KOPT-K1 (cell line): ENCODE results near the gene CD82.

ENCODE experiments used
- H3K27ac ChIP-seq: fragments of 200-600 bp; sonication (generic); 2 replicates; pipeline ENCODE4 v1.5.1; 2016; ENCODE audit warnings: antibody characterized with exemption, mild to moderate bottlenecking, low read depth, low read length; ENCODE audit not compliant: poor library complexity, severe bottlenecking
- H3K36me3 ChIP-seq: fragments of 200-600 bp; sonication (generic); 2 replicates; pipeline ENCODE4 v1.5.1; 2017; ENCODE audit warnings: antibody characterized with exemption, mild to moderate bottlenecking, low read length, moderate library complexity; ENCODE audit not compliant: insufficient read depth
- H3K9me3 ChIP-seq: fragments of 200-600 bp; sonication (generic); 2 replicates; pipeline ENCODE4 v1.5.1; 2017; ENCODE audit warnings: antibody characterized with exemption, low read length, mild to moderate bottlenecking; ENCODE audit not compliant: insufficient read depth, poor library complexity, severe bottlenecking

CD82 gene

GRCh38 chr11:44606472-44606871 is 41.0 kb downstream of the CD82 start:
- Histone ChIP-seq H3K9me3 (no peaks in the 10 kb centered on the region), H3K27ac (no peak overlapping the region), H3K36me3 (peaks cover 100% of the 10 kb centered on the region)

GRCh38 chr11:44607319-44607962 is 42.0 kb downstream of the CD82 start:
- H3K36me3 ChIP-seq, result peaks cover 100% of the 10 kb centered on the region
- no peaks in the 10 kb centered on the region for H3K9me3 ChIP-seq
- no peak overlapping the region for H3K27ac ChIP-seq

- Histone ChIP-seq H3K9me3 (no peaks in the 10 kb centered on the region), H3K27ac (no peak overlapping the region), H3K36me3 (peaks cover 100% of the 10 kb centered on the region)
Observed at GRCh38 chr11:44607987-44608386, 42.5 kb downstream of the CD82 start.

- Histone ChIP-seq H3K36me3 (peaks cover 100% of the 10 kb centered on the region), H3K27ac (peak overlapping the region; percentile 13), H3K9me3 (no peaks in the 10 kb centered on the region)
Observed at GRCh38 chr11:44608651-44608990, 43.2 kb downstream of the CD82 start.

GRCh38 chr11:44608991-44609782 is 43.7 kb downstream of the CD82 start:
- peaks cover 100% of the 10 kb centered on the region for H3K36me3 ChIP-seq

GRCh38 chr11:44609783-44610155 is 44.3 kb downstream of the CD82 start:
- no peak overlapping the region for H3K27ac ChIP-seq
- H3K36me3 ChIP-seq, result peaks cover 100% of the 10 kb centered on the region
- no peaks in the 10 kb centered on the region for H3K9me3 ChIP-seq

More at GRCh38 chr11:44608991-44609782, 43.7 kb downstream of the CD82 start:
- H3K27ac ChIP-seq, result peak overlapping the region; percentile 13
- no peaks in the 10 kb centered on the region for H3K9me3 ChIP-seq

- H3K36me3 ChIP-seq, result peaks cover 100% of the 10 kb centered on the region
- no peaks in the 10 kb centered on the region for H3K9me3 ChIP-seq
- no peak overlapping the region for H3K27ac ChIP-seq
Observed at GRCh38 chr11:44610186-44610955, 44.9 kb downstream of the CD82 start.

- no peak overlapping the region for H3K27ac ChIP-seq
- H3K36me3 ChIP-seq, result peaks cover 100% of the 10 kb centered on the region
- no peaks in the 10 kb centered on the region for H3K9me3 ChIP-seq
Observed at GRCh38 chr11:44611088-44611487, 45.6 kb downstream of the CD82 start.

- Histone ChIP-seq H3K27ac (no peak overlapping the region), H3K36me3 (peaks cover 100% of the 10 kb centered on the region), H3K9me3 (no peaks in the 10 kb centered on the region)
Observed at GRCh38 chr11:44611687-44612434, 46.4 kb downstream of the CD82 start.

- Histone ChIP-seq H3K9me3 (no peaks in the 10 kb centered on the region), H3K27ac (no peak overlapping the region), H3K36me3 (peaks cover 100% of the 10 kb centered on the region)
Observed at GRCh38 chr11:44613153-44613552, 47.7 kb downstream of the CD82 start.

GRCh38 chr11:44614281-44614775 is 48.9 kb downstream of the CD82 start:
- H3K36me3 ChIP-seq, result peaks cover 100% of the 10 kb centered on the region
- H3K9me3 ChIP-seq, result no peaks in the 10 kb centered on the region
- H3K27ac ChIP-seq, result peak overlapping the region; percentile 25

GRCh38 chr11:44615041-44615755 is 49.7 kb downstream of the CD82 start:
- no peaks in the 10 kb centered on the region for H3K9me3 ChIP-seq
- H3K27ac ChIP-seq, result peak overlapping the region; percentile 28
- H3K36me3 ChIP-seq, result peaks cover 99% of the 10 kb centered on the region

GRCh38 chr11:44615913-44616791 is 50.7 kb downstream of the CD82 start:
- H3K36me3 ChIP-seq, result peaks cover 99% of the 10 kb centered on the region
- H3K9me3 ChIP-seq, result no peaks in the 10 kb centered on the region
- H3K27ac ChIP-seq, result peak overlapping the region; percentile 24
